SK-N-SH treated with all-trans-retinoic acid at 6 μM for 48 hours (cell line): ENCODE results near the gene SCN3B.

Experiments
- CREB5 ChIP-seq: fragments of 250-450 bp; sonication (Bioruptor Pico); IDR thresholded peaks from 2 replicates; pipeline ENCODE4 v1.5.1; 2020; ENCODE audit warnings: low read depth, mild to moderate bottlenecking, moderate library complexity
- CSRNP3 ChIP-seq: fragments of 250-450 bp; sonication (Bioruptor Pico); IDR thresholded peaks from 2 replicates; pipeline ENCODE4 v1.5.1; 2021; ENCODE audit warnings: mild to moderate bottlenecking, moderate library complexity
- PPARA ChIP-seq: fragments of 250-450 bp; sonication (Bioruptor Pico); IDR thresholded peaks from 2 replicates; pipeline ENCODE4 v1.5.0; 2020; ENCODE audit warnings: mild to moderate bottlenecking, borderline replicate concordance
- RARB ChIP-seq: fragments of 250-450 bp; sonication (Bioruptor Pico); IDR thresholded peaks from 2 replicates; pipeline ENCODE4 v1.8.0; 2021; ENCODE audit warnings: mild to moderate bottlenecking, moderate library complexity
- ZNF70 ChIP-seq: fragments of 450-650 bp; formaldehyde crosslinking; IDR thresholded peaks from 2 replicates; pipeline ENCODE4 v1.5.0; 2020; ENCODE audit warnings: mild to moderate bottlenecking, moderate library complexity

- TF ChIP-seq CREB5 (CRISPR knock-in tag) (no peak), PPARA (no peak), ZNF70 (CRISPR knock-in tag) (no peak), CSRNP3 (CRISPR knock-in tag) (no peak), RARB (CRISPR knock-in tag) (no peak)
Observed at GRCh38 chr11:123584737-123585136, 69.7 kb downstream of the SCN3B start.
